RWPE1 (cell line): ENCODE results near the gene UBL7.

Source experiments
- CTCF ChIA-PET: fragments of 350-600 bp; sonication (Branson Sonifier 250); formaldehyde crosslinking; extraction: SDS; loops from one replicate; lab custom pipeline; 2021; lab: Yijun Ruan, JAX
- POLR2A ChIA-PET: fragments of 400-600 bp; formaldehyde crosslinking; extraction: SDS; loops from one replicate; lab custom pipeline; 2020; ENCODE audit warnings: antibody characterized with exemption; ENCODE audit not compliant: low non-redundant PET; lab: Yijun Ruan, JAX
- DNase-seq: peaks from one replicate; pipeline ENCODE4 v3.0.0; 2012; ENCODE audit warnings: low spot score
- H3K27ac ChIP-seq: fragments of 450-650 bp; 2 replicates; pipeline ENCODE4 v1.5.1; 2017
- TF ChIP-seq, protein P1 (sequence below): fragments of 450-650 bp; conservative IDR thresholded peaks from 2 replicates; pipeline ENCODE4 v1.5.1; 2017; ENCODE audit warnings: low read depth, mild to moderate bottlenecking

The UBL7 gene

DNA sequence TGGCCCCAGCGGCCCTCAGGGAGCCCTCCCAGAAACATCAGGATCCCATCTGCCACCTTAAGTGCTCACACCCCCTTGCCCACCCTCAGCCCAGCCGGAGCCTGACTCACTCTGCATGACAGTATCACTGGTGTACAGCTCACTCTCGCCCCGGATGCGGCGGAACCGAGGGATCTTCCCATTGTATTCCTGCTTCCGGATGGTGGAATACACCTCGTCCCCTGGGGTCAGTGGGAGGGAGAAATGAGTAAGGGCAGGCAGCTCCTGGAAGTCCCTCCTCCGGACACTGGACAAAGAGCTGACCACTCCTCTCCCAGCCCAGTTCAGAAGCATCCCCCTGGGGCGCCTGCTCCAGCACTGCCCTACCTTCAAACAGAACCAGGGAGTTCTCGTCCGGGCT lies 43.7 kb downstream of the UBL7 start:
- TF ChIP-seq, protein P1, sequence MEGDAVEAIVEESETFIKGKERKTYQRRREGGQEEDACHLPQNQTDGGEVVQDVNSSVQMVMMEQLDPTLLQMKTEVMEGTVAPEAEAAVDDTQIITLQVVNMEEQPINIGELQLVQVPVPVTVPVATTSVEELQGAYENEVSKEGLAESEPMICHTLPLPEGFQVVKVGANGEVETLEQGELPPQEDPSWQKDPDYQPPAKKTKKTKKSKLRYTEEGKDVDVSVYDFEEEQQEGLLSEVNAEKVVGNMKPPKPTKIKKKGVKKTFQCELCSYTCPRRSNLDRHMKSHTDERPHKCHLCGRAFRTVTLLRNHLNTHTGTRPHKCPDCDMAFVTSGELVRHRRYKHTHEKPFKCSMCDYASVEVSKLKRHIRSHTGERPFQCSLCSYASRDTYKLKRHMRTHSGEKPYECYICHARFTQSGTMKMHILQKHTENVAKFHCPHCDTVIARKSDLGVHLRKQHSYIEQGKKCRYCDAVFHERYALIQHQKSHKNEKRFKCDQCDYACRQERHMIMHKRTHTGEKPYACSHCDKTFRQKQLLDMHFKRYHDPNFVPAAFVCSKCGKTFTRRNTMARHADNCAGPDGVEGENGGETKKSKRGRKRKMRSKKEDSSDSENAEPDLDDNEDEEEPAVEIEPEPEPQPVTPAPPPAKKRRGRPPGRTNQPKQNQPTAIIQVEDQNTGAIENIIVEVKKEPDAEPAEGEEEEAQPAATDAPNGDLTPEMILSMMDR = no peak
- CTCF ChIA-PET = interaction anchor here (0.5 to 0.6 kb wide), 2 partner anchors 207 to 309 kb away, joined by 3 read pairs; no protein-coding TSS in a partner anchor
- POLR2A ChIA-PET = no interaction called here
- no peak overlapping the region; the same call in 1 of the 2 replicates for H3K27ac ChIP-seq
- no peak for DNase-seq

DNA sequence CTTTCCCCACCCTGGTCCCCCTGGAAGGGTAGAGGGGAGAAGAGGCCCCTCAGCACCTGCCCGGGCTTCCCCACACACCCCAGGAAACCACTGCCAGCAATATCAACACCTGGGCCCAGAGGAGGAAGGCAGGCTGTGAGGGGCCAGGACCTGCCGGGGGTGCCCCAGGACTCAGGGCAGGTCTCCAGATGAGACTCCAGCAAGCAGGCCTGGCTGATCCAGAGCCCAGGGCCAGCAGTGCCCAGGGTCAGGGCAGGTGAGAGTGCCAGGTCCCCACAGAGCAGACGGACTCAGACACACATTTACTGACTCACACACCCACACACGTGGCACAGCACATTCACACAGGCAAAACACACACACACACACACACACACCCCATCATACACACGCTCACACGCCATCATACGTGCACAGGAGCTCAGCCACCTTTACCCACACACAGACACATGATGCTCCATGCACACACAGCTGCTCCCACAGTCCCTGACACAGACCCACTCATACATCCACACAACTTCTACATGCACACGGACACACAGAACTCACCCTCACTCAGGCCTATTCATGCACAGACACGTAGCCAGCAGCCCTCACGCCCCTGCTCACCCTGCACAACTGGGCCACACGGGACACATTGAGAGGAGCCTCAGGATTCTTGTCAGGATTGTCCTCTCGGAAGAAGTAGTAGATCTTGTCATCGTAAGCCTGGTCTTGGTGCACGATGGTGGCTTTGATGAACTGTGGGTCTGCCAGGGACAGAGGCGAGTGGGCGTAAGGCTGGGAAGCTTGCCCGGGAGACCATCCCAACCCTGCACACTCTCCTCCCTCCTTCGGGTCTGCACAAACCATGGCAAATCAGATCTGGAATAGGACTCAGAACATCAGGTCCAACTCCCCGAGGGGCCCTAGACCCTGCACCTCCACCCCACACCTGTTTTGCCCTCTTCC lies 44.7 kb downstream of the UBL7 start:
- ChIA-PET POLR2A (no interaction called here), CTCF (no interaction called here)
- no peak overlapping the region; the same call in 1 of the 2 replicates for H3K27ac ChIP-seq
- no peak for DNase-seq
- TF ChIP-seq, protein P1 = no peak

DNA sequence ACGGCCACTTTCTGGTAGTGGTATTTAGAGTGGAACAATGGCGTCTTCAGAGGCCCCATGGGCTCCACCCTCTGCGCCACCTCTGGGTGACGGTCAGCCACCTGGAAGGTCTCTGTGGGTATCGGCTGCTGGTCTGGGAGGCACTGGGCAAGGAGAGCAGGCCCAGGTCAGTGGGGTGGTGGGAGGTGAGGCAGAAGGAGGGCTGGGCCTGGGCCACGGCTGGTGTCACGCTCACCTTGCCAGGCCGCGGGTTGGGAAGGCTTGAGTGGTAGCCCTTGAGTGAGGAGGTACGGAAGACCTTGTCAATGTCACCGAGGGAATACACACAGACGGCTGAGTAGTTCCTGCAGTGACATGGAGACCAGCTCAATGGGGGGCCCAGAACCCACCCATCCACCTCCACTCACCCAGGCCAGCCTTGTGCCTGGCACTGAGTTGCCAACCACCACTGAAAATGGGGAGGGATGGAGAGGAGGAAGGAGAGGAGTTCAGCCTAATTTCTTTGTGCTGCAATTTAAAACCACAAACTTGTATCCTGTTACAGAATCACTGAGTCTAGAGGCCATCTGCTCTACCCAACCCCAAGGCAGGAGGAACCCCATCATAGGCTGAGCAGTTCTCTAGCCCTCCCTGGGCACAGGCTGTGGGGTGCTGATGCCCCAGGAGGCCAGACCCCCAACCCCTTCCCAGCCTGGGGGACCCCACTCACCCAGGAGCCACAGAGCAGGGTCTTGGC lies 46.2 kb downstream of the UBL7 start:
- H3K27ac ChIP-seq = no peak overlapping the region
- TF ChIP-seq, protein P1 = no peak
- CTCF ChIA-PET = no interaction called here
- DNase-seq = no peak
- POLR2A ChIA-PET = no interaction called here

DNA sequence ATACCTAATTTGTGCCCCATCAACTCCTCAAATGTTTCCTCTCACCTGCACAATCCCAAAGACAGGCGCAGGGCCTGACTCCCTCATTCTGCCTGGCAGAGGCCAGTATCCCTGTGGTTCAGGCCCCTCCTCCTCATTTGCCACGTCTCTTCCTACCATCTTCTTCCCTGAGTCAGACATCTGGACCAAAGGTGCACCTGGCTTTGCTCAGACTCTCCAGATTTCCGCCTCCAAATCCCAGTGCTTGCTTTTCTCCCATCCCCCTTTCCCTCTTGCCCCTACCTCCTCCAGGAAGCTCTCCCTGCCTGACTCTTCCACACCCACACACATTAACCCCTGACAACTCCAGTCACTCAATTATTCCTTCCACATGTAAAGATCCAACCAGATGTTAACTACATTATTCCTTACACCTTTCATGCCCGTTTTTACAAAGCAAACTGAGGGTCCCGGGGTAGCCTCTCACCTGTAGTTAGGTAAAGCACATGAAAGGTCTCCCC lies 46.8 kb downstream of the UBL7 start:
- POLR2A ChIA-PET = no interaction called here
- CTCF ChIA-PET = no interaction called here
- TF ChIP-seq, protein P1 = no peak
- peak overlapping the region; percentile 6; the same call in 1 of the 2 replicates for H3K27ac ChIP-seq
- DNase-seq = no peak

DNA sequence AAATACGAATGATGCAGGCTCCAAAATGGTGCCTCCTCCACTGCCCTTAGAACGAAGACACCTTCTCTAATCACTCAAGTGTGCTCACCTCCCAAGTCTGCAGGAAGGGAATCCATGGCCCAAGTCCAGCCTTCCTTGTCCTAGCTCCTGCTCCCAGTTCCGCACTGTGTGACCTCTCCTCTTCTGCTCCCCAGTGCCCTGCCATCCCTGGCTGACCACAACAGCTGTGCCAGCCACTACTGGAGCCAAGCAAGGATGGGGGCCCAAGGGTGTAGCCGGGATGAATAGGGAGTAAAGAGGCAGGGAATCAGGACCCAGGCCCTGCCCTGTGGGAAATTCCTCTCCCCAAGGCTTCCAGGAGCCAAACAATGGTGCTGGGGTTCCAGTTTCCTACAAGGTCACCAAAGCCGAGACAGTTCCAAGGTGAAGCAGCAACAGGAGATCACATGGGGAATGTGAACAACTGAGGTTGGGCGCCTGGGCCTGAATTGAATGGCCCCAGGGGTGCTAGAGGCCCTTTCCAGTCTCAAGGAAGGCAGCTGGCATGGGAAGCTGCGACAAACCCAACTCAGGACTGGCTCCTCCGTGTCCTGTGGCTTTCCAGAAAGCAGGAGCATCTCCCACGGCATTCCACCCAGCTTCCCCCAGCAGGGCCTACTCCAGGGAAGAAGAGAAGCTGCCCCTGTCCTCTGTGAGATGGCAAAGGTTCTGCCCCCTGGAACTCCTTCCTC lies 47.4 kb downstream of the UBL7 start:
- no peak for DNase-seq
- H3K27ac ChIP-seq = peak overlapping the region; percentile 6; the same call in 1 of the 2 replicates
- TF ChIP-seq, protein P1 = no peak
- POLR2A ChIA-PET = no interaction called here
- CTCF ChIA-PET = no interaction called here
